Mononuclear cell (primary cell): ENCODE data around the gene SNX8. TPM values are rescaled to one million over a fixed set of nuclear protein-coding genes. Genes with fewer than 3 reads are reported as not detected.

Source experiments
- H3K27me3 ChIP-seq: 2 replicates; pipeline ENCODE4 v1.6.0; 2011; ENCODE audit warnings: low read length, control low read depth; ENCODE audit not compliant: insufficient read depth
- H3K4me1 ChIP-seq: 2 replicates; pipeline ENCODE4 v1.5.1; 2011; ENCODE audit warnings: mild to moderate bottlenecking, low read length, control low read depth; ENCODE audit not compliant: insufficient read depth
- H3K4me3 ChIP-seq: 2 replicates; pipeline ENCODE4 v1.5.1; 2011; ENCODE audit warnings: mild to moderate bottlenecking, low read length, moderate library complexity
- H3K9me3 ChIP-seq: 2 replicates; pipeline ENCODE4 v1.5.1; 2011; ENCODE audit warnings: low read depth, mild to moderate bottlenecking, control low read depth, low read length
- total RNA-seq: library from RNA; depleted of rRNA; stranded (reverse); fragments of >200 nt; gene quantifications from one replicate; pipeline ENCODE4 v1.2.3, GENCODE V29; 2012

SNX8 gene
- total RNA-seq, 1 donor: 9.7 TPM

DNA sequence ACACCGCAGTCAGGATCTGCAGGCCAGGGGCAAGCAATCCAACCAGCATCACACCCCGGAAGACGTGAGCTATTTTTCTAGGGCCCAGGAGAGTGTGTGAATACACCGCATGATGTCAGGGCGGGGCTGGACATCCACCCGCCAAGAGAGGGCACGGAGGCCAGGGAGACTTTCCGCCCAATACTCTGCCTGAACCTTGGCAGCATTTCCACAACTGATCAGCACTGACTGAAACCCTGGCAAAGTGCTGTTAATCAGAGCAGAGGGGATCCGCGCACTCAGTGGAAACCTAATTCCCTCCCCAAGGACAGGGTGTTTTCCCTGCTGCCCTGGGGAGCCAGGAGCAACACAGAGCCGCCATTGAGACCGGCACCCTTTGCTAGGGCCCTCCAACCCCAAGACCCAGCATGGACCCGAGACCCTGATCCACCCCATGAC lies 89.7 kb downstream of the SNX8 start:
- Histone ChIP-seq H3K4me3 (no peak overlapping the region), H3K27me3 (no peaks in the 10 kb centered on the region), H3K9me3 (no peaks in the 10 kb centered on the region), H3K4me1 (no peaks in the 10 kb centered on the region)

DNA sequence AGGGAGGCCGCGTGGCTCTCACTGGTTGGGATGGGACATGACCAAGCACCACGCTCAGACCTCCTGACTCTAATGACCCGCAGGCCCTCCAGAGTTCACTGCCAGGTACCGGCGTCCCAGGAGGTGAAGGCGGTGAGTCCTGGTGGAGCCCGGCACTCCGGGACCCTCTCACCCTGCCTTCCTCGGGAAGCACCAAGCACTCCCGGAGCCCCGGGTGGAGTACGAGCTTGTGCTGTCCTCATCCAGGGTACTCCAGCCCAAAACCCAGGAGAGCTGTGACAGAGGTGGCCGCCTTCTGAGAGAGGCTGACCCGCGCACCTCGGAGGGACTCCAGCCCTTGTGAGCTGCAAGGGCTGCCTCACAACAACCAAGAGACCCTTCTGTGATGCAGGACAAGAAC lies 90.9 kb downstream of the SNX8 start:
- Histone ChIP-seq H3K4me3 (no peak overlapping the region), H3K9me3 (no peaks in the 10 kb centered on the region), H3K27me3 (no peaks in the 10 kb centered on the region), H3K4me1 (no peaks in the 10 kb centered on the region)

DNA sequence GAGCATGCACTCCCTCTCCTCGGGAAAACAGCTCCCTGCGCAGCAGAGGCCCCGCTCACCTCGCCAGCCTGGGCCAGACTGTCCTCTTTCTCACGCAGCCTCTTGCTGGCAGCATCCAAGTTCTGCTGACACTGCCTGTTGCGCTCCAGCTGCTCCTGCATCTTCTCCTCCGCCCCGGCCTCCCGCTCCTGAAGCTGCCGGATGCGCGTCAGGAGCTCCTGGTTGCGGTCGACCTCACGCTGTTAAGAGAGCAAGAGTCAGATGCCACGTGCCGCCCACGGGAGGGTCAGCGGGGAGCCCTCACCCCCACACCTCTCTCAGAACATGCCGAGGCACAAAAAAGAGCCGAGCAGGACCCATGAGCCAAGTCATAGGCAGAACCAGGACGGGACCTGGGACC lies 91.7 kb downstream of the SNX8 start:
- no peaks in the 10 kb centered on the region for H3K4me1 ChIP-seq
- no peak overlapping the region for H3K4me3 ChIP-seq
- no peaks in the 10 kb centered on the region for H3K9me3 ChIP-seq
- no peaks in the 10 kb centered on the region for H3K27me3 ChIP-seq

DNA sequence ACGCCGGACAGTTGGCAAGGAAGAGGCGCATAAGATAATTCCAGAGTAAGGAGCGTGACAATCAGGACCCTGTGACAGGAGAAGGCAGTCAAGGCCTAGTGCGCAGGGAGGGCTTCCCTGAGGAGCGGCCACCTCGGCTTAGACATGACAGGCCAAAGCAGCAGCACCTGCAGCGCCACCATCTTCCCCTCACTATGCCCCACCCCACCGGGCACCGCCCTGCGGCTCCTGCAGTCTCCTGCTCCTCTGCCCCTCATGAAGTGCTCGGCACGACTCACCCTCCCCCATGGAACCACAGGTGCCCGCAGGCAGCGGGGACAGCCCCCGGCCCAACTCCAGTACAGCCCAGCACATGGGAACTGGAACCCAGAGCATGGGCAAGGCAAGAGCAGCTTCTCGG lies 93.3 kb downstream of the SNX8 start:
- Histone ChIP-seq H3K27me3 (no peaks in the 10 kb centered on the region), H3K9me3 (no peaks in the 10 kb centered on the region), H3K4me1 (no peaks in the 10 kb centered on the region), H3K4me3 (no peak overlapping the region)

DNA sequence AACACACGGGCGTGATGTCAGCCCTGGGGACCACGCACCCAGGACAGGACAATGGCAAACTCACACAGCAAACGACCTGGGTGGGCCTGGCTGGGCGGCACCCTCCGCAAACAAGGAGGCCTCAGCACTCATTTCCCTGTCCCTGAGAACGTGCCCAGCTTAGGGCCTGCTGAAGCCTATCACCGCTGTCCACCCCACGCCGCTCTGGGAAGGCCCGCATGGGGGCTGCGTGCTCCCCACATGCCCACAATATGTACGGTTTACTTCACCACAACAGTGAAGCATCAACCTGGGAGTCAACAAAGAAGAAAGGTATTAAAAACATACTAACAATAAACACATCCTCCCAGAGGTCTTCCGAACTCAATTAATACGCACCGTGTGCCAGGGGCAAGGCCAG lies 93.7 kb downstream of the SNX8 start:
- Histone ChIP-seq H3K9me3 (no peaks in the 10 kb centered on the region), H3K4me1 (no peaks in the 10 kb centered on the region), H3K4me3 (no peak overlapping the region), H3K27me3 (no peaks in the 10 kb centered on the region)

DNA sequence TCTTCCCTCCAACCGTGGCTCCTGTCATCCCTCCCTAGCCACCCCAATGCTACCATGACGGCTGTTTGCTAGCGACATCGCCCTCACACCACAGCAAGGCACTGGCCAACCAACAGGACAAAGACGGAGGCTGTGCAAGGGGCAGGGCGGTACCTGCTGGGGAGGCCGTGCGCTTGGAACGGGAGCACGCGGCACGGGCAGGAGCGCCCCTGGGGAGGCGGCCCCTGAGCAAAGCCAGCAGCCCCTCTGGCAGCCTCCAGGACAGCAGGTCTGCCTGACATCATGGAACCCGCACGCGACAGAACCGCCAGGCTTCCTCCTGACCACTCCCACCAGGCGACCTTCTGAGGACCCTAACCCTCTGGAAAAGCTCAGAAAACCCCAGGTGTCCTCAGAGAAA lies 94.2 kb downstream of the SNX8 start:
- Histone ChIP-seq H3K4me3 (no peak overlapping the region), H3K9me3 (no peaks in the 10 kb centered on the region), H3K4me1 (no peaks in the 10 kb centered on the region), H3K27me3 (no peaks in the 10 kb centered on the region)

DNA sequence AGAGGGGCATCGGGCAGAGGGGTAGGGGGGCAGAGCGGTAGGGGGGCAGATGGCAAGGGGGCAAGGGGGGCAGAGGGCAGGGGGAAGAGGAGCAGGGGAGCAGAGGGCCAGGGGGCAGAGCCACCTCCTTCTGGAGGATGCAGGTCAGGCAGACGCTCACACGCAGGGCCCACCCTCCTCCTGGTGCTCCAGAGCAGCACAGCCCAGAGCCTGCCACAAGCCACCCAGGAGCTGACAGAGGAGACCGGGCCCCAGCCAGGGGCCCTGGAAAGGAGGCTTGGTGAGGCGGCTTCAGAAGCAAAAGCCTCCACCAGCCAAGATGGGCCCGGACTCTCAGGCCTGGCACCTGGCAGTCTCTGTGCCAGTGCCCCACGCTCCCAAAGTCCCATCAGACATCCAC lies 94.6 kb downstream of the SNX8 start:
- no peaks in the 10 kb centered on the region for H3K9me3 ChIP-seq
- H3K27me3 ChIP-seq: no peaks in the 10 kb centered on the region
- H3K4me1 ChIP-seq: no peaks in the 10 kb centered on the region
- no peak overlapping the region for H3K4me3 ChIP-seq

DNA sequence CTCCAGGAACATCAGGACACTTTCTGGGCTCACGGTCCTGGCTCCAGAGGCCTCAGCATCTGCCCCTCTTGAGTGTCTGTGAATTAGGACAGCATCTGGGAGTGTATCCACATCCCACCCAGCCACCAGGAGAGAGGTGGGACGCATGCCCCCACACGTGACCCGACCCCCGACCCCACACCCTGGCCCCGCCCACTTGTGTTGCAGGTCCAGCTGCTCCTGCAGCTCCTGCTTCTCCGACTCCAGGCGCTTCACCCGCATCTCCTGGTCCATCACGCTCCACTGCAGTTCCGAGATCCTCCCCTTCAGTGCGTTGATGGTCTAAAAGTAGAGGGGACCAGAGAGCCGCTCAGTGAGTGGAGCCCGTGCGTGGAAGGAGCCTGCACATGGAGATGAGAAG lies 95.1 kb downstream of the SNX8 start:
- no peak overlapping the region for H3K4me3 ChIP-seq
- H3K4me1 ChIP-seq: no peaks in the 10 kb centered on the region
- no peaks in the 10 kb centered on the region for H3K9me3 ChIP-seq

DNA sequence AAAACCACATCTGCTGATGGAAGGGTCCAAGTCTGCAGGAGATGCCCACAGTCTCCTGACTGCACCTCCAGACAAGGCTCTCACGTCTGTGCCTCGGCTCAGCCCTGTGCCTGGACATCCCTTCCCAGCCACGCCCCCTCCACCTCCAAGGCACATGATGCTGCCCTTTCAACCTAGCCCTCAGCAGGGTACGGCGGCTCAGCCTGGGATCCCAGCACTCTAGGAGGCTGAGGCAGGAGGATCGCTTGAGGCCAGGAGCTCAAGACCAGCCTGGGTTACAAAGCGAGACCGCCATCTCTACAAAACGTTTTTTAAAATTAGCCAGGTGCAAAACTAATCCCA lies 95.8 kb downstream of the SNX8 start:
- Histone ChIP-seq H3K27me3 (no peaks in the 10 kb centered on the region), H3K4me1 (no peaks in the 10 kb centered on the region), H3K4me3 (no peak overlapping the region), H3K9me3 (no peaks in the 10 kb centered on the region)

More for the DNA sequence above, 95.1 kb downstream of the SNX8 start:
- H3K27me3 ChIP-seq: no peaks in the 10 kb centered on the region

DNA sequence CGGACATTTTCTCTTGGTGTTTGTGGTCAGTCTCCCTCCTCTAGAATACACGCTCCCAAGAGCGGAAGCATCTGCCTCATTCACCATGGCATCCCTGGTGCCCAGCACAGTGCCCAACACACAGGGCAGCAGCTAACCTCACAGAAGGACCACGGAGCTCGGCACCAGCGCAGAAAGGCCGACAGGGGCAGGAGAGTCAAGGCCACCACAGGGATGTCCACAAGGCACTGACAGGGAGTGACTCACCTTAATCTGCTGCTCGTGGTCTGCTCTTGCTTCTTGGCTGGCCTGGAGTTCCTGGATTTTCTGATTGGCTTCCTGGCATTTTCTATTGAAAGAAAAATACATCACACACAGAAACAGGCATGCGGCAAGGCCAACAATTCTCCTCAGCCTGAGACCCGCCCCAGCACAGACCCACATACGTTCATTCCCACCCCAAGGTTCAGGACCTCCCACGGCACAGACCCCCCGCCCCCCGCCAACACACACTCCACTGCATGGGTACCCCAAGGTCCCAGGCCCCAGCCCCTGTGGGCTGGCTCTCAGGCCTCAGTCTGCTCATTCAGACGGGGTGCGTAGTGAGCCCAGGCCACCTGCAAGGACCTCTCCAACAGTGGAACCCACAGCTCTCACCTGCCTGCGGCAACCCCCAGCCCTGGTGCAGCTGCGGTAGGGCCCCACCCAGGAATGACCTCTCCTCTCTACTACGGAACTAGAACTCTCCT lies 96.4 kb downstream of the SNX8 start:
- Histone ChIP-seq H3K4me3 (no peak overlapping the region), H3K27me3 (no peaks in the 10 kb centered on the region), H3K9me3 (no peaks in the 10 kb centered on the region), H3K4me1 (no peaks in the 10 kb centered on the region)

DNA sequence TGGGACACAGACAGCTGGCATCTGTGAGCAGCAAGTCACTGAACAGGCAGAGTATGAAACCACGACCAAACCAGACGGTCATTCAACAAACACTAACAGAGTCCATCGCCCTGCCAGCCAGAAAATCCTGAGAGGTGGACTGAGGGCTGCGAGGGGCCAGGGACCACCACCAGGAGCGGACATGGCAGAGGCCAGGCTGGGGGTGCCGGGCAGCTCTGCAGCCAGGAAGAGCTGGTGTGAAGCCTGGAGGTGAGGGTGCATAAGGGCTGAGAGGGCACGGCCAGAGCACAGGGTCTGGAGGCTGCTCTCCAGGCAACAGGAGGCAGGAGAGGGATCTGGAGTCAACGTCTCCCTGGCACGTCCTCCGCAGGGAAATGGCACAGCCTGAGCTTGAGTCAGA lies 97.0 kb downstream of the SNX8 start:
- H3K4me3 ChIP-seq: no peak overlapping the region
- no peaks in the 10 kb centered on the region for H3K4me1 ChIP-seq
- no peaks in the 10 kb centered on the region for H3K27me3 ChIP-seq
- no peaks in the 10 kb centered on the region for H3K9me3 ChIP-seq

DNA sequence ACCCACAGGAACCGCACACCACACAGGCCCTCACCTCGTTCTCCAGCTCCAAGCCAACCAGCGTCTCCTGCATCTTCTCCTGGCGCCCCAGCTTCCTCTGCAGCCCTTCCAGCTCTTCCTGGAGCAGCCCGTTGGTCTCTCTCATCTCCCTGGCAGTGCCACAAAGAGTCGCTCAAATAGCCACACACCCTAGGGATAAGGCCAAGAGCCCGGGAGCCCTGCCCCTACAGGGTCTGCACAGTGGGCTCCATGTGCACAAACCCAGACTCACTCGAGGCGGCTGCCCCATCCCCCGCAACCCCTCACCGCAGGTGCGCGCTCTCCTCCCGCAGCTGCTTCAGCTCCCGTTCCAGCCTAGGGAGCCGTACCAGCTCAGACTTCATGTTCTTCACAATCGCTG lies 98.4 kb downstream of the SNX8 start:
- H3K9me3 ChIP-seq: no peaks in the 10 kb centered on the region
- no peaks in the 10 kb centered on the region for H3K27me3 ChIP-seq
- no peaks in the 10 kb centered on the region for H3K4me1 ChIP-seq
- H3K4me3 ChIP-seq: no peak overlapping the region

DNA sequence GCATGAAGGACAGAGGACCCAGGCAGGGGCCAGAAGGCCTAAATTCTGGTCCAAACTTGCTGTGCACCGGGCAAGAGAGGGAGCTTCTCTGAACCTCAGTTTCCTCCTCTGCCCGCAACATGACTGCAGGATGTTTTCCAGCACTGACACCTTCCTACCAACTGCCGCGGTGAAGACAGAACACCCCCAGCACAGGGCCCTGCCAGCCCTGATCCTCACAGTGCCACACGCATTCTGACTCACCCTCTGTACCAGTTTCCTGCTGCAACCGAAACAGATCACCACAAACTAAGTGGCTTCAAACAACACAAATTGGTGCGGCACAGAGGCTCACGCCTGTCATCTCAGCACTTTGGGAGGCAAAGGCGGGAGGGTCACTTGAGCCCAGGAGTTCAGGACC lies 99.6 kb downstream of the SNX8 start:
- Histone ChIP-seq H3K9me3 (no peaks in the 10 kb centered on the region), H3K27me3 (no peaks in the 10 kb centered on the region), H3K4me1 (no peaks in the 10 kb centered on the region), H3K4me3 (no peak overlapping the region)

DNA sequence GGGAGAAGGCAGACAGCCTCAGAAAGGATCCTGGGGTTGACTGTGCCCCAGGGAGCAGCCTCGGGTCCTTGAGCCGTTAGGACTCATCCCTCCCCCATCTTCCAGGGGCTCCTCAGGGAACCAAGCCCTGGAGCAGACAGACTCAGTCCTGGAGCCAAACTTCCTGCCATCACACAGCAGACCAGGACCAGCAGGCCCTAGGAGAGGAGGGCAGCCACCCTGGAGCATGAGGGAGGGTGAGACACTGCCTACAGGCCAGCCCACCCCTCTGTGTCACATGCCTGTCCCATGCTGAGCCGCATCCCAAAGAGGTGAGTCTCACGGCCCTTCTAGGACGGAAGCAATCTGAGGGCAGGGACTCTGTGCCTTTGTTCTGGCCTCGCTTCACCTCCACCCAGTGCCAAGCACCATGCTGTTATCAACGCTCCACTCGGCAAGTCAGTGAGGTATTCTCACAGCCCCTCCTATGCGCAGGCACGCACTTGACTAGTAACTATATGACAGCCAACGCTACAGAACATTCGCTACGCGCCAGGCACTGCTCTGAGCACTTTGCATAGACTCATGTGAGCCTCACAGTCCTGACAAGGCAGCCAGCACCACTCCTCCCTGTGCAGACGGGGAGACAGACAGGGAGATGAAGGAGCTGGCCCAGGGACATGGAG lies 100.6 kb downstream of the SNX8 start:
- no peak overlapping the region for H3K4me3 ChIP-seq
- H3K4me1 ChIP-seq: no peaks in the 10 kb centered on the region
- no peaks in the 10 kb centered on the region for H3K27me3 ChIP-seq
- H3K9me3 ChIP-seq: no peaks in the 10 kb centered on the region

DNA sequence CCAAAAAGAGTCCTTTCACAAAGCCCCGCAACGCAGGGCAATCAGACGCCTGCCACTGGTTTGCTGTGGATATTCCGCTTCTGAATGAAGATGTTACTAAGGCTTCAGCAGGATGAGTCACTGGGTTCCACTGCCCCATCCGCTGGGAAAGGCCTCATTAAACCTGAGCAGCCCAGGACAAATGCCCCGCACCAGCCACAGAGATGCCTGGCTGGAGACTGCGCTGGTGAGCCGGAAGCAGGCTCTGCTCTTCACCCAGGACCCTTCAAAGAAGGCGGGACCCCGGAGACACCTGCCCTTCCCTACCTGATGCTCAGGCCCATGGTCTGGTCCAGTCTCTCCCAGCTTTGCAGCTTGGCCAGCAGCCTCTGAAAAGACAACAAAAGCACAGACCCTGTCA lies 101.3 kb downstream of the SNX8 start:
- Histone ChIP-seq H3K4me1 (no peaks in the 10 kb centered on the region), H3K9me3 (no peaks in the 10 kb centered on the region), H3K4me3 (no peak overlapping the region), H3K27me3 (no peaks in the 10 kb centered on the region)

DNA sequence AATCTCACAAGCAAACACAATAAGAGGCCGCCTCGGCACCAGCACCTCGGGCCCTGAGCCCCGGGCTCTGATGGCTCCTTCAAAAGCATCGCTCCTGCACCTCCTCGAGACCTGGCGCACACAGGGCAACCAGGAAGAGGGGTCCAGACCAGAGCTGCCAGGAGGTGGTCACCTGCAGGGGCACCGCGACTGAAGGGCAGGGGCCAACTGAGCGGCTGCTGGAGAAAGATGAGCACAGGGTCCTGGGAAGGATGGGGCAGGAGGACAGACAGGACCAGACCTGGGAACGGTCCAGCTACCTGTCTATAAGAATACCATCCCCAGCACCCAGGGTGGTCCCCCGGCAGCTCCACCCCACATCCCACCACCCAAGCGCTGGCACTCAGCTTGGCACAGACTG lies 102.3 kb downstream of the SNX8 start:
- Histone ChIP-seq H3K4me1 (no peaks in the 10 kb centered on the region), H3K27me3 (no peaks in the 10 kb centered on the region), H3K9me3 (no peaks in the 10 kb centered on the region), H3K4me3 (no peak overlapping the region)
